Measurements from ENCODE around the gene C4orf50.

DNA sequence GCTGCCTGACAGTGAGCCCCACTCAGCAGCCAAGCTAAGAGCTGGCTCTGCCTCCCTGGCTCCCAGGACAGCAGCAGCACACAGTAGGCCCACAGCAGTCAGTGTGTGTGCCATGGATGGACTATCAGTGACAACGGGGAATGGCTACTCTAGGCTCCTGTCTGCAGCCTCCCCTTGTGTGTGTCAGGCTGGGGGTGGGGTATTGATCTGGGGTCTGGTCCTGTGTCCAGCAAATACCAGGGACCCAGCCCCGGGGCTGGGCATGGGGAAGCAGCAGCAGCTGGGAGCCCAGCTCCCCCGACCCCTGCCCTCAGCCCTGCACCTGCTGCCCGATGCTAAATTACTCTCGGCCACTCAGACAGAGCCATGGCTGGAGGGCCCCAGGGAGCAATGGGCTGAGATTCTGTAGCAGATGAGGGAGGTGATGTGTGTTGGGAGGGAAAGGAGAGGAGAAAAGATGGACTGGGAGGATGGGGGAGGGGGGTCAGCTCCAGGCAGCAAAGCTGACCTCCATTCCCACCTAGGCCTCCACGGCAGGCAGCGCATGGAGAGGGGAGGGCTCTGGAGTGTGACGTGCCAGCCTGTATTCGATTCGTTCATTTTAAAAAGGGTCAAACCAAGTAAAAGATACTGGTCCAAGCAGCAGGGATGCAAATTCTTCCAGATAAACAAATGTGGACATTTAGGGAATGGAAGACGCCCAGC lies 64.0 kb downstream of the C4orf50 start:
- TF ChIP-seq, protein P1, sequence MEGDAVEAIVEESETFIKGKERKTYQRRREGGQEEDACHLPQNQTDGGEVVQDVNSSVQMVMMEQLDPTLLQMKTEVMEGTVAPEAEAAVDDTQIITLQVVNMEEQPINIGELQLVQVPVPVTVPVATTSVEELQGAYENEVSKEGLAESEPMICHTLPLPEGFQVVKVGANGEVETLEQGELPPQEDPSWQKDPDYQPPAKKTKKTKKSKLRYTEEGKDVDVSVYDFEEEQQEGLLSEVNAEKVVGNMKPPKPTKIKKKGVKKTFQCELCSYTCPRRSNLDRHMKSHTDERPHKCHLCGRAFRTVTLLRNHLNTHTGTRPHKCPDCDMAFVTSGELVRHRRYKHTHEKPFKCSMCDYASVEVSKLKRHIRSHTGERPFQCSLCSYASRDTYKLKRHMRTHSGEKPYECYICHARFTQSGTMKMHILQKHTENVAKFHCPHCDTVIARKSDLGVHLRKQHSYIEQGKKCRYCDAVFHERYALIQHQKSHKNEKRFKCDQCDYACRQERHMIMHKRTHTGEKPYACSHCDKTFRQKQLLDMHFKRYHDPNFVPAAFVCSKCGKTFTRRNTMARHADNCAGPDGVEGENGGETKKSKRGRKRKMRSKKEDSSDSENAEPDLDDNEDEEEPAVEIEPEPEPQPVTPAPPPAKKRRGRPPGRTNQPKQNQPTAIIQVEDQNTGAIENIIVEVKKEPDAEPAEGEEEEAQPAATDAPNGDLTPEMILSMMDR (IDR thresholded peaks at IDR 0.05; ENCODE audit: low read depth, low read length): no peak
- no peak for TF ChIP-seq EZH2phosphoT487 (IDR thresholded peaks at IDR 0.05; ENCODE audit: low read depth)
